Esophagus squamous epithelium (tissue), 5 donors: ENCODE data around the gene CAMK1D. TPM values are rescaled to one million over a fixed set of nuclear protein-coding genes. Genes with fewer than 3 reads are reported as not detected.

ENCODE experiments used
- DNase-seq: peaks from one replicate; lab custom pipeline; 2025; lab: John Stamatoyannopoulos, UW
- H3K27ac ChIP-seq, 4 donors: fragments of 200-600 bp; sonication (generic); one replicate each; pipeline ENCODE4 v1.5.1; 2016 to 2019; ENCODE audit warnings: mild to moderate bottlenecking in 1 of 4
- H3K27me3 ChIP-seq, 4 donors: fragments of 200-600 bp; sonication (generic); 1 replicate in 3 of 4; 2 replicates in 1 of 4; pipeline versions ENCODE4 v1.5.1 to v1.6.0; 2017 to 2021; ENCODE audit warnings: antibody characterized with exemption in 1 of 4
- H3K36me3 ChIP-seq, 3 donors: fragments of 200-600 bp; sonication (generic); one replicate each; pipeline ENCODE4 v1.5.1; 2016 to 2019
- H3K4me1 ChIP-seq, 3 donors: fragments of 200-600 bp; sonication (generic); one replicate each; pipeline ENCODE4 v1.5.1; 2017 to 2019
- H3K4me3 ChIP-seq, 4 donors: fragments of 200-600 bp; sonication (generic); 1 replicate in 3 of 4; 2 replicates in 1 of 4; pipeline ENCODE4 v1.5.1; 2016 to 2019; ENCODE audit warnings: mild to moderate bottlenecking in 2 of 4, moderate library complexity in 1 of 4
- H3K9me3 ChIP-seq, 3 donors: fragments of 200-600 bp; sonication (generic); one replicate each; pipeline ENCODE4 v1.5.1; 2016 to 2019
- POLR2A ChIP-seq, 4 donors: fragments of 450-650 bp; IDR thresholded peaks; one replicate each; pipeline ENCODE4 v1.6.1; 2017; ENCODE audit warnings: antibody characterized with exemption in 4 of 4, mild to moderate bottlenecking in 4 of 4, moderate library complexity in 3 of 4
- WGBS, 2 donors: methylation state at CpG; one replicate each; pipeline ENCODE4 v1.1.5; 2018; 5-methylcytosine and 5-hydroxymethylcytosine counted together
- intact Hi-C: fragments of 100-400 bp; cut with DNase I; formaldehyde crosslinking; loops from one replicate; pipeline ENCODE4 v1.15.0; 2022
- total RNA-seq, 4 donors: library from RNA; depleted of rRNA; stranded (reverse); fragments of >200 nt; gene quantifications; one replicate each; pipeline ENCODE4 v1.1.0, GENCODE V29; 2016
- TF ChIP-seq, protein P1 (sequence below), 6 experiments: fragments of 450-650 bp in 4 of 6; fragments of 200-600 bp in 2 of 6; sonication (generic) in 2 of 6; IDR thresholded peaks; one replicate each; pipeline ENCODE4 v1.5.1; 2016 to 2019; ENCODE audit warnings: antibody characterized with exemption in 6 of 6, mild to moderate bottlenecking in 4 of 6, moderate library complexity in 4 of 6
- donor health status: DM: yes; HTN: yes; CAD: no.

Gene CAMK1D
- total RNA-seq, 4 donors from 2014 or later = 3.8 to 11.8 (median 9.9) TPM

- Histone ChIP-seq H3K4me1 (peaks cover 0 to 3% (median 0%) of the 10 kb centered on the region in 3 donors), H3K9me3 (no peaks in the 10 kb centered on the region), H3K27ac (no peak overlapping the region), H3K36me3 (no peaks in the 10 kb centered on the region), H3K4me3 (no peak overlapping the region), H3K27me3 (no peaks in the 10 kb centered on the region)
- DNase-seq = no peak
- intact Hi-C loops = no loop called here
- TF ChIP-seq, protein P1, sequence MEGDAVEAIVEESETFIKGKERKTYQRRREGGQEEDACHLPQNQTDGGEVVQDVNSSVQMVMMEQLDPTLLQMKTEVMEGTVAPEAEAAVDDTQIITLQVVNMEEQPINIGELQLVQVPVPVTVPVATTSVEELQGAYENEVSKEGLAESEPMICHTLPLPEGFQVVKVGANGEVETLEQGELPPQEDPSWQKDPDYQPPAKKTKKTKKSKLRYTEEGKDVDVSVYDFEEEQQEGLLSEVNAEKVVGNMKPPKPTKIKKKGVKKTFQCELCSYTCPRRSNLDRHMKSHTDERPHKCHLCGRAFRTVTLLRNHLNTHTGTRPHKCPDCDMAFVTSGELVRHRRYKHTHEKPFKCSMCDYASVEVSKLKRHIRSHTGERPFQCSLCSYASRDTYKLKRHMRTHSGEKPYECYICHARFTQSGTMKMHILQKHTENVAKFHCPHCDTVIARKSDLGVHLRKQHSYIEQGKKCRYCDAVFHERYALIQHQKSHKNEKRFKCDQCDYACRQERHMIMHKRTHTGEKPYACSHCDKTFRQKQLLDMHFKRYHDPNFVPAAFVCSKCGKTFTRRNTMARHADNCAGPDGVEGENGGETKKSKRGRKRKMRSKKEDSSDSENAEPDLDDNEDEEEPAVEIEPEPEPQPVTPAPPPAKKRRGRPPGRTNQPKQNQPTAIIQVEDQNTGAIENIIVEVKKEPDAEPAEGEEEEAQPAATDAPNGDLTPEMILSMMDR (IDR thresholded peaks at IDR 0.05) = no peak
- no peak for TF ChIP-seq POLR2A (IDR thresholded peaks at IDR 0.05)
- 69 to 83% methylated on average over 3 of the region's 4 CpGs for WGBS, 2 donors
These were observed 132.6 kb downstream of the CAMK1D start for GRCh38 chr10:12481924-12482323.

- no peak for DNase-seq
- no peaks in the 10 kb centered on the region for H3K9me3 ChIP-seq
- H3K36me3 ChIP-seq = no peaks in the 10 kb centered on the region
- no peak overlapping the region for H3K4me3 ChIP-seq
- intact Hi-C loops = no loop called here
- TF ChIP-seq POLR2A (IDR thresholded peaks at IDR 0.05) = no peak
- TF ChIP-seq, protein P1 (IDR thresholded peaks at IDR 0.05) = no peak
- H3K4me1 ChIP-seq = peaks cover 0 to 3% (median 0%) of the 10 kb centered on the region in 3 donors
- WGBS, 2 donors = 76 to 82% methylated on average over 11 to 12 of the region's 12 CpGs
- no peak overlapping the region for H3K27ac ChIP-seq
- no peaks in the 10 kb centered on the region for H3K27me3 ChIP-seq
These were observed 133.2 kb downstream of the CAMK1D start for GRCh38 chr10:12482587-12482986.

DNA sequence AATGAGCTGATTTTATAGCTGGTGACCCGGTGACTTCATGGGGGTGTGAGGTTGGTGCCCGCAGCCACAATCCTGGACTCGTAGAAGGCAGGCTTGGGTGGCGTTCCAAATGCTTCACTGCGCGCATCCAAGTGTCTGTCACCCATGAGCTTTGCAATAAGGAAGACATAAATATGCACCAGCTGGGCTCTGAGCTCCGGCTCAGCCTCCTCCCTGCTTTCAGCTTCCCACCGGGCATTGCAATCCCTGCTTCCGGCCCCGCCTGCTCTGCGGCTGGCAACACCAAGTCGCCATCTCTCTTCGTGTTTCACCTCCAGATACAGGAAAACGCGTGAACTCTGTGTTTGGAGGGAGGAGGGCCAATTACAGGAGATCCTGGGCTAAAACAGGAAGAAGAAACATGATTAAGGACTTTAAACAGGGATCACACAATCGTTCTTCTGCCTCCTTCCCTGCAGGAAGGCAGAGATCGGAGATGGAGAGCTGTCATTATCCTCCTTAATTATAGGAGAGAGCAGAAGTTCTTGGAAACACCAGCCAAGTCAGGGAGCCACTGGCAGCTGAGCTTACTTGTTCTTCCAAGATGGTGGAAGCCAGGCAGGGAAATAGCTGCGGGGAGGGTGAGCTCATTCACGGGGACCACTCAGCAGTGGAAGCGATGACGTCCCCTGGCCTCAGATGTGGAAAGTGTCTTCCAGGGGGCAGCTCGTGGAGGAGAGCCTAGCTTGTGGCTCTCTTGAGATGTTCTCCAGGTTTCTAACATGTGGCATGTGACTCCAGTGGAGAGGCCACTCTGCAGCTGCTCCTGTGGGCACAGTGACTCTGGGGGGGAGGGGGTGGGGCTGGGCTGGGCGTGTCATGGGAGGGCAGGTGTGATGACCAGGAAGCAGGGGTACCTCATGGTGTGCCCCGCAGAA is 134.9 kb downstream of the CAMK1D start:
- WGBS, 2 donors = 86 to 88% methylated on average over 20 to 23 of the region's 24 CpGs
- Histone ChIP-seq H3K27me3 (no peaks in the 10 kb centered on the region), H3K9me3 (no peaks in the 10 kb centered on the region), H3K4me1 (peaks cover 0 to 3% (median 0%) of the 10 kb centered on the region in 3 donors), H3K36me3 (no peaks in the 10 kb centered on the region), H3K4me3 (no peak overlapping the region), H3K27ac (peak overlapping the region in 2 of 4 donors; percentile 17 to 50)
- intact Hi-C loops = no loop called here
- TF ChIP-seq, protein P1 (IDR thresholded peaks at IDR 0.05) = no peak
- no peak for TF ChIP-seq POLR2A (IDR thresholded peaks at IDR 0.05)
- no peak for DNase-seq

DNA sequence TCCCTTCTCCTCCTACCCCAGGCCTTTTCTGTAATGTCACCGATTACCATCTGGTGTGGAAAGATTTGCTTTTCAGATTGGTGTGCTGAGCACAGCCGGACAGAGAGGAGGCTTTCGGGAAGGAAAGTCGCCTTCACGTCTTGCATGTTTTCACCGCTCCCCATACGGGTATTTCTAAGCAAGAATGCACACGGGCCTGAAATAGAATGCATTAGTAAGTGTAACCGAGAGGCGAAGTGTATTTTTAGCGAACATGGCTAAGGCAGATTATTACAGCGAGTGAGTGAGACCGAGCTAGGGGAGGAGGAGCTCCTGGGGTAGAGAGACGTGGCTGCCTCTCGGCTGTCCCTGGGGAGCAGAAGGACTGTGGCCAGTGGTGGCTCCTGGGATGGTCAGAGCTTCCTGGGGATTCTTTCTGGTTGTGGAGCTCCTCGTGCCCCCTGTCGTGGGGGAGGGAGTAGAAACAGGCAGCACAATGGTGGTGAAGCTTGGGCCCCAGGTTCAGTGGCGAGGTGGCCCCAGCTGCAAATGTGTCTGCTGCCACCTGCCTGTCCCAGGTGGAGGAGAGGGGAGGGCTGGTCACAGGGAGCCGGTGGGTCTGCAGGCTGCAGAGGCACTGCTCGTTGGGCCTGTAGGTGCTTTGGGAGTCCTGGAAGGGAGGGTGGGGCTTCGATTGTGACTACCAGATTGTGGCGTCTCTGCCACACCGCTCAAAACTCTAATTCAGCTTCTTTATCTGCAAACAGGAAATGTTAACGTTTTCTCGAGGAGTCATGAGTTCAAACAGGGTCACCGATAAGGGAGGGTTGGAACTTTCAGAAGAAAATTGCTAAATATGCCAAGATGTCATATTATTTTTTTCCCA is 135.8 kb downstream of the CAMK1D start:
- 75 to 81% methylated on average over 20 to 25 of the region's 26 CpGs for WGBS, 2 donors
- Histone ChIP-seq H3K4me1 (peaks cover 0 to 3% (median 0%) of the 10 kb centered on the region in 3 donors), H3K9me3 (no peaks in the 10 kb centered on the region), H3K27me3 (no peaks in the 10 kb centered on the region), H3K4me3 (peak overlapping the region in 1 of 4 donors; percentile 2), H3K36me3 (no peaks in the 10 kb centered on the region), H3K27ac (peak overlapping the region in 2 of 4 donors; percentile 21 to 50)
- intact Hi-C loops = no loop called here
- no peak for TF ChIP-seq POLR2A (IDR thresholded peaks at IDR 0.05)
- TF ChIP-seq, protein P1 (IDR thresholded peaks at IDR 0.05) = no peak
- no peak for DNase-seq
